ENCODE measurements around the gene ERCC5.

ERCC5 gene

DNA sequence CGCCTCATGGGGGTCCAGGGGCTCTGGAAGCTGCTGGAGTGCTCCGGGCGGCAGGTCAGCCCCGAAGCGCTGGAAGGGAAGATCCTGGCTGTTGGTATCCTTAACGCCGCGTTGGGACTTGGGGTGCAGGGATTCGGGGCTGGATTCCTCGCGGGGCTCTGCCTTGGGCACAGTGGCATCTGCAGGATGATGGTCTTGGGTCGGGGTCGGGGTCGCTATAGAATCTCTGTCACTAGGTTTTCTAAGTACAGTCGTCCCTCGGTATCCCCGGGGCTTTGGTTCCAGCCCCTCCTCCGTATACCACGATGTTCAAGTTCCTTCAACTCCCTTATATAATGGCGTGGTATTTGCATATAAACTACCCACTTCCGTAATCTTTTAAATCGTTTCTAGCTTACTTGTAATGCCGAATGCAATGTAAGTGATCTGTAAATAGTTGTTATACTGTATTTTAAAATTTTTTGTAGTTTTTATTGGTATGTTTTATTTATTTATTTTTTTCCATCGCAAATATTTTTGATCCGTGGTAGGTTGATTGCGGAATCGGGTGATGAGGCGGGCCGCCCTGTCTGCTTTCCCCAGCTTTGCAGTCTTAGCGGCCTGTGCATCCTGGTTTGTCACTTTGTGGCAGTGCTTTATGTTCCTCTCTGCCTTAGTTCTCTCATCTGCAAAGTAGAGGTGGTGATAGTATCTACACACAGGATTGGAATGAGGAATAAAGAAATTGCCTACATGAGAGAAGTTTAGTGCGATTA, 606 bp downstream of the ERCC5 start:
- DNase-seq, result no peak

DNA sequence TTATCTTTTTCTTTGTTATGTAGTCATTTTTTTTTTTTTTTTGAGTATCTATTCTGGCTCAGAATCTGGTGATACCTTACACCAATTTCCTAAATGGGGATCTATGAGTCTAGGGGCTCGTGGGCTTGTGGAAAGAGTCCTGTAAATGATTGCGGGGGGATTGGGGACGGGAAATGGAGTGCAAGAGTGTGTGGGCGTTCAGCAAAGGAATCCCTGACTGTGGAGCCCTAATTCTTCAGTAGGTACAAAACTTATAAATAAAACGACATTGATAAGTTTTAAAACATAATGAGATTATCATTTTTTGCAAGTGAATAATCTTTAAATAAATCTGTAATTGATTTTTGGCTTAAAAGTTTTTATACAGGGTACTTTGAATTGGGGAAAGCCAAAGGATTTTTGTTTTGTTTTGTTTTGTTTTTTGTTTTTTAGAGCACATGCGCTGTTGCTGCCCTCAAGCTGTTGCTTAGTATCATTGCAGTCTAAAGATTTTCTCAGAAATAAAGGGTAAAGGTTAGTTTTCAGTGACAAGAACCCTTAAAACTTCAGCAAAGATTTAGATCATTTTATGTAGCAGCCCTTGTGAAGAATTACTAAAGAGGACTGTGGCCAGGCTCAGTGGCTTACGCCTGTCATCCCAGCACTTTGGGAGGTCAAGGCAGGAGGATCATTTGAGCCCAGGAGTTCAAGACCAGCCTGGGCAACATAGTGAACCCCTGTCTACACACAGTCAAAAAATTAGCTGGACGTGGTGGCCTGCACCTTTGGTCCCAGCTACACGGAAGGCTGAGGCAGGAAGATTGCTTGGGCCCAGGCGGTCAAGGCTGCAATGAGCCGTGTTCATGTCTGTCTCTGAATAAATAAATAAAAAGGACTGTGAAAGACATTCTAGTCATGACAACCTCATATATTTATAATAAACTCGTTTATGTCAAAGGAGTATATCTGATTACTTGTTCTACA, 1.7 kb downstream of the ERCC5 start:
- no peak for DNase-seq

GRCh38 chr13:102848956-102849355, 3.1 kb downstream of the ERCC5 start:
- DNase-seq, result no peak

DNA sequence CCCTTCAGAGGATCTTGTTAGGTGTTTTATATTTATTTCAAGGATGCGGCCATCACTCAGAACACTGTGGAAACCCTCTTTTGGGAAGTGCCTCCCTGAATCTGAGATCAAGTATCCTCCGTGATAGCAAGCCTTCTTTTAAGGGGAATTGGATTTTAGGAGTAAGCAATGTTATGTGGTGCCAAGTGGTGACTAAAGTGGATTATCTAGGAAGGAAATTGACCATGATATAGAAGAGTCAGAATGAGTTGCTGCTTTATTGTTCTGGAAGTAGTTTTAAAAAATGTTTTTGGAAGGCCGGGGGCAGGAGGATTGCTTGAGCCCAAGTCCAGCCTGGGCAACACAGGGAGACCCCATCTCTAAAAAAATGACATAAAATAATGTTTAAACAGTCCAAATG, 6.7 kb downstream of the ERCC5 start:
- DNase-seq, result no peak

DNA sequence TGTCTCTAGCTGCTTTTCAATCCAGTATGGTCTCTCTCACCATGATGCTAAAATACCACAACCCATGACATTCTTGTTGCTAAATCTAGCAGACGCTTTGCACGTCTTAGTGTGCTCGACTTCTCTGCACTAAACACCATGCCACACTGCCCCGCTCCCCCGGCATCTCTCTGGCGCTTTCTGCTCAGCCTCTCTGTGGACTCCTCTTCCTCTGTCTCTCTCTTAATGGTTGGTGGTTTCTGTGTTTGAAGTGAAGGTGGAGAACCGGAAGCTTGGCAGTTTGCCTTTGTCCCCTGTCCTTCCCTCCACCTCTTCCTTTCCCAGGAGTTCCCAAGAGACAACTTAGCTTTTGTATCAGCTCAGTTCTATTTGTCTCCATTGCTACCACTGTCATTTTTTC, 8.8 kb downstream of the ERCC5 start:
- DNase-seq, result no peak

DNA sequence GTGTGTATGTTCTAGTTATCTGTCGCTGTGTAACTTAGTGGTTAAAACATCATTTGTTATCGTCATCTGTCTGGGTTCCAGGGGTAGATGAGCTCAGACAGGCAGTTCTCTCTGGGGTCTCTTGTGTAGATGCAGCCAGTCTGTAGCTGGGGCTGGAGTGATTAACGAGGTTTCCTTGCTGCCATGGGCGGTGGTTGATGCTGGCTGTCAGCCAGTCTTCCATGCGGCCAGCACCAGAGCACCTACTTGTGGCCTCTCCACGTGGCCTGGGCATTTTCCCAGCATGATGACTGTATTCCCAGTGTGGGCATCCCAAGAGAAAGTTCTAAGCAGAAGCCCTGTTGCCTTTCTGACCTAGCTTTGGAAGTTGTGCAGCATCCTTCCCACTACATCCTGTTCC, 10.7 kb downstream of the ERCC5 start:
- no peak for DNase-seq

GRCh38 chr13:102862624-102863210, 16.9 kb downstream of the ERCC5 start:
- no peak for DNase-seq

DNA sequence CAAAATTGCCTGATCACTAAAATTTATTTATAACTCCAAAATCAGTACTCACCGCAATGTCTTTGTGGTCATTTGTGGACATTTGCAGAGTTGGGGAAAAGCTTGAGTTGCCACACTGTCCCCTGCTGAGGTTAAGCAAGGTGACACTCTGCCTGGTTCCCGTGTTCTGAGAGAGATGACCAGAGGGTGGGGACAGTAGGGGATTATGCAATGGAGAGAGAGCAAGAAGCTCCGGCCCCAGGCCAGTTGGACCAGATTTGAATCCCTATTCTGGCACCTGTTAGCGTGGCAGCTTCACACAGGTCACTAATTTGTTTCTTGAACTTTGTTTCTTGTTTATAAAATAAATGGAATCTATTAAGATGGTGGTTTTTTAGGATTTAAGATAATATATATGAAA, 17.8 kb downstream of the ERCC5 start:
- no peak for DNase-seq

- DNase-seq, result no peak
These were observed 22.6 kb downstream of the ERCC5 start for GRCh38 chr13:102868366-102868936.

DNA sequence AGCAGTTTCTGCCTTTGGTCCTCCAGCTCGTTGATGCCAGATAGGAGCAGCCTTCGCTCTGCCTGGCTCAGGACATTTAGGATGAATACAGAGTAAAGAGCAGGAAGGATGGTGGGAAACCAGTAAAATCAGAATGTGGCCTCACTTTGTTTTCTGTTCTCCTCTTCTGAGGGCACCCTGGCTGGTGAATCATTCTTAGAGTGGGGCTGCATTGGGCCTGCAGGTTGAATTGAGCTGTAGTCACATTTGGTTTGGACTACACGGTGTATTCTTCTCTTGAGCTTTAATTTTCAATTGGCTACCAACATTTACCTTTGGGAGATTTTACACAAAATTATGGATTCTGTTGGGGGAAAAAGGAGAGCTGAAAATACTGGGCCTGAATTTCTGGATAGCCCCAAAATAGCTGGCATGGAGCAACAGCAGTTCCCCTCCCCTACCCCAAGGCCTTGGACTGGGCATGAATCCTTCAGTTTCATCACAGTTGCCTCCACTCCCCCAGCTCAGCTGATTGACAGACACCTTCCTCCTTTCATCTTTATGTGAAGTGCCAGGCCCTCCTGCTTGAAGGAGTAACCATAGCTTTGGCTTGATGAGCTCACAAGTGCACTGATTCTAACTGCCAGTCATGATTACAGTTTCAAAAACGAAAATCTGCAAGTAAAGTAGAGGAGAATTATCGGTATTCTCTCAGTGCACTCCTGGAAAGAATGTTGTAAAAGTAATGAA, 24.3 kb downstream of the ERCC5 start:
- no peak for DNase-seq

DNA sequence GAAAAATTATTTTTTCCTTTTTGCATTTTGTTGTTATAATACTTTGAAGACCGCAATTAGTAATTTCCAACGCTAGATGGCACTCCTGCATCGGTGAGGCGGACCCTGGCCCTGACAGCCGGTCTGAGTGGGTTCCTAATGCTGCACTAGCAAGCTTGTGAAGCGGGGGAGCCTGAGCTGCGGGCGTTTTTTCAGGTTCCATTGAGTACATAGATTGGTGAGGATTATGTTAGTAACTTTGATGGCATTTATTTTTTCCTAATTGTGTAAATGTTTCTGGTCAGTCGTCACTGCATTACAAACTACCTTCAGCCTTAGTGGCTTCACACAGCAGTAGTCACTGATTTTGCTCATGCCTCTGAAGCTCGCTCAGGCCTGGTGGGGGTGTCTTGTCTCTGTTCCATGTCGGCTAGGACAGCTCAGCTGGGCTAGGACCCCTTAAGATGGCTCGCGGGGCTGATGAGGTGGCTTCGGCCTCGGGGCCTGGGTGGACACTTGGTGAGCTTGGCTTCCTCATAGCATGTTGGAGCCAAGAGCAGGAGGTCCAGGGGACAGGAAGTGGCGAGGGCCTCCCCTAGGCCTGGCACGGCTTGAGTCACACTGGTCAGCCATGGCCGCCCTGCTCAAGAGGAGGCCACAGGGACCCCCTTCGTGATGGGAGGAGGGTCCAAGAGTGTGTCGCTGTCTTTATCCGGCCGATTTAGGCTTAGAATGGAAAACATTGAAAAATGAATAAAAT, 25.0 kb downstream of the ERCC5 start:
- DNase-seq, result peak; percentile 21

DNA sequence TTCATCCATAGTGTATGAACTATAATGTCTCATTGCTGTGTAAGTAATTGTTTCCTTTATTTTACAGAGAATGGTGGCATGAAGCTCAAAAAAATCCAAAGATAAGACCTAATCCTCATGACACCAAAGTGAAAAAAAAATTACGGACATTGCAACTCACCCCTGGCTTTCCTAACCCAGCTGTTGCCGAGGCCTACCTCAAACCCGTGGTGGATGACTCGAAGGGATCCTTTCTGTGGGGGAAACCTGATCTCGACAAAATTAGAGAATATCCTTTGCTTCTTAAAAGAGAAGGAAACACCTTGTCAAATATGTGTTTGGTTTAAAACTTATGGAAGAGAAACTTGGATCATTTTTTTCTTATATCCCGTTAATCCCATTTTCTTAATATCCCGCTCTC, 26.3 kb downstream of the ERCC5 start:
- no peak for DNase-seq

DNA sequence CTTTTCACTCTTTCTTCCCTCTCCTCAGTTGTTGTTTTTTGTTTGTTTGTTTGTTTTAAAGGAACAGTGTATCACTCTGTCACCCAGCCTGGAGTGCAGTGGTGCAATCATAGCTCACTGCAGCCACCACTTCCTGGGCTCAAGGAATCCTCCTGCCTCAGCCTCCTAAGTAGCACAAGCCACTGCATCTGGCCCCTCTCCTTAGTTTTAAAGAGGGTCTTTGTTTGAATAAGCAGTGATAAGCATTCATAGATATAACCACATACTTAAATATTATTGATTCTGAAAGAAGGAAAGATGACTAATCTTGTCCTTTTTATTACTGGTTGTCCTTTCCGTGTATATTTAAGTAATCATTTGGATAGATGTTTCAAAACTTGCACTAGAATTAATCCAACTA, 26.7 kb downstream of the ERCC5 start:
- no peak for DNase-seq

DNA sequence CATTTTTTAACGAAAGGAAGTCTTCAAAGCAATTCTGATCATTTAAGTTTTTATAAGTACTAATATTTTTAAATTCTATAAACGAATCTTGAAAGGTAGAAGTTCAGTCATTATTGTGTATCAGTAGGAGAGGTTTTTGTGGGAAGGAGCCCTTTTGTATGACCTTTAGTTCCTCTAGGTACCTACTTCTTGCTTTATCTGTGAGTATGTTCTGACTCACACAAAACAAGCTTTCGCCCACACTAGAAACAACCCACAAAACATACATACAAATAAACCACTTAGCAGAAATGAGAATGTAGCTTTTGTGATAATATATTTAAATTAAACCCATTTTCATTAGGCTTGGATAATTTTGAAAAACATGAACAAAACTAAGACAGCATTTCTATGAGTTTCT, 27.8 kb downstream of the ERCC5 start:
- DNase-seq, result no peak

GRCh38 chr13:102875256-102875655, 29.4 kb downstream of the ERCC5 start:
- no peak for DNase-seq

GRCh38 chr13:102877303-102877702, 31.5 kb downstream of the ERCC5 start:
- no peak for DNase-seq

- DNase-seq, result no peak
These were observed 32.6 kb downstream of the ERCC5 start for GRCh38 chr13:102878481-102878880.

GRCh38 chr13:102879793-102880499, 34.1 kb downstream of the ERCC5 start:
- DNase-seq, result no peak

- no peak for DNase-seq
These were observed 36.2 kb downstream of the ERCC5 start for GRCh38 chr13:102881819-102882686.

DNA sequence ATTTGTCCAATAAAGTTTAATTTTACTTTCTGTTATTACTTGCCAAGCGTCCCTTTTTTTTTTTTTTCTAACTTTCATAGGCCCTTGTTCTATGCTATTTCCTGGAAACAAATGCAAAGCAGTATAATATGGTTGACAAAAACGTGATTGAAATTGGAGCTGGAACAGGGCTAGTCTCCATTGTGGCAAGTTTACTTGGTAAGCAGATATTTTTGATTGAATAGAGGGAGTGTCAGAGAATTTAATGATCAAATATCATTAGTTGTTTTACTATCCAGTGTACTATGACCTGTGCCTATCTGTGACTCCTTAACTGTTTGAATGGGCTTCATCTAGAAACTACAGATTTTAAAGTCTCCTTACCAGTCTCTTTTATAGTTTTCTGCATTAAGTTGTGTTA, 46.7 kb downstream of the ERCC5 start:
- DNase-seq, result no peak

Data from activated CD4-positive, alpha-beta T cell treated with anti-CD3 and anti-CD28 coated beads for 1 hour (primary cell).